Left renal cortex interstitium (tissue), 4 donors: ENCODE measurements around the gene C17orf50. TPM values are rescaled to one million over a fixed set of nuclear protein-coding genes. Genes with fewer than 3 reads are reported as not detected.

Experiments
- DNase-seq, 4 donors: peaks; one replicate each; pipeline ENCODE4 v3.0.0-alpha.2; 2013; ENCODE audit warnings: low read depth in 4 of 4, low spot score in 2 of 4, missing footprints in 1 of 4
- polyA plus RNA-seq, 4 donors: library from polyadenylated mRNA; unstranded; fragments of 120-200 nt; gene quantifications; one replicate each; pipeline ENCODE4 v1.2.1, GENCODE V29; 2013; ENCODE audit not compliant: insufficient read length in 4 of 4

Gene C17orf50
- under 1 TPM in 2 of 4 donors, not detected in 2; 0.20 to 0.21 TPM for polyA plus RNA-seq

DNA sequence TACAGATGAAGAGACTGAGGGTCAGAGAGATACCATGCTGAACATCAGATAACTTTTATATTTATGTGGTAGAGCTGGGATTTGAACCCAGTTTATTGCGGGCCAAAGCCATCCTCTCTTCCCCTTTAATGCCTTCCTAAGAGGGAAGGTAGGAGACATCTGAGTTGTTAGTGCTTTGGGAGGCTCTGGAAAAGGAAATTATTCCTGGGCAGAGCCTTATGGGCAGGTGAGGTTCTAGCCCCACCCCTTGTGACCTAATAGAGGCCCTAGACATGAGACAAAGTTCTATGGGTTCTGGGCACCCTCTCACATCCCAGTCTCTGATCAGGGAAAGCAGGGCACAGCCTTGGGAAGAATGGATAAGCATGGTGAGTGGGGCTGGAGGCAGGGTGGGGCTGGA, at the start of gene C17orf50:
TSS of gene C17orf50 (plus strand) at position 301 of the 400 bp plus-strand sequence. CDS start at position 356, 55 bp downstream.
- no peak for DNase-seq

DNA sequence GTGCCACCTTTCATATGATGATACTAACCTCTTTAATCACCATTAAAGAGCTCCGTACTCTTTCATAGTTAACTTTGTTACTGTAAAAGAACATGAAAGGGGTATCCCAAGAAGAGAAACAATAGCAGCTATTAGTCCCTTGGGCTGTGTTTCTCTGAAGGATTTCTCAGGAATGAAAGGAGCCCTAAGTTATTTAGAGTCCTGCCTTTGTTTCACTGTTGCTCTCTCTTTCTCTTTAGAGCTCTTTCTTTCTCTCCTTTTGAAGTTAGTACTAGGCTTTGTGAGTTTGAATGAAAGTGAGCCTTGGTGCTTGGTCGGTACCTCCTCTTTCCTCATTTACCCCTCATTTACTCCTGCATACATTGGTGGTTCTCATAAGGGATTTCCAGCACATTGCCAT, 49.7 kb upstream of the C17orf50 start:
- DNase-seq, result no peak

DNA sequence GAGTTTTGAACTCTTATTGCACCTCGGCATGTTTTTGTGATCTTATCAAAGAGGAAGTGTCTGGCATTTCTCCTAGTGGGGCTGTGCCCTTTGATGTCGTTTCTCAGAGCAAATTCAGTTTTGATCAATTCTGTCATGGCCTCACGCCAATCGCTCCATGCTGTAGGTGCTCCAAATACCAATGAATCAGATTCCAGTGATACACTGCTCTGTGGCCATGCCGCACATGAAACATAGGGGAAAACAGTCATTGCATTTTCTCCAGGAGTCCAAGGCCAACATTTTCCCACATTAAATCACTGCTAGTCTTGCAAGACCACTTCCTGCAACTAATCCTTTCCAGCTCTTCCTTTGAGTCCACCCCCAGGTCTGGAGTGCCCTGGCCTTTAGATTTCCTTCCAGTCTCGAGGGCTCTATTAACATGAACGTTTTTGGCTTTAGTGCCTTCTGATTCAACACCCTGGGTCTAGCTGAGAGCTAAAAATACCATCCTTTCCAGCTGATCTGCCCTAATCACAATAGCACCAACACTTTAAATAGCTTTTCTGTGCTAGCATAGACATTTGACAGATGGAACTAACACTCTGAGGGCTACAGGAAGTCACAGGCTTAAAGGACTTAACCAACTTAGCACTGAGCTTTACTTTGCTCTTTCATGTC, 47.5 kb upstream of the C17orf50 start:
- DNase-seq, result peak in 1 of 4 donors; percentile 59

GRCh38 chr17:35714988-35715387, 45.7 kb upstream of the C17orf50 start:
- no peak for DNase-seq

DNA sequence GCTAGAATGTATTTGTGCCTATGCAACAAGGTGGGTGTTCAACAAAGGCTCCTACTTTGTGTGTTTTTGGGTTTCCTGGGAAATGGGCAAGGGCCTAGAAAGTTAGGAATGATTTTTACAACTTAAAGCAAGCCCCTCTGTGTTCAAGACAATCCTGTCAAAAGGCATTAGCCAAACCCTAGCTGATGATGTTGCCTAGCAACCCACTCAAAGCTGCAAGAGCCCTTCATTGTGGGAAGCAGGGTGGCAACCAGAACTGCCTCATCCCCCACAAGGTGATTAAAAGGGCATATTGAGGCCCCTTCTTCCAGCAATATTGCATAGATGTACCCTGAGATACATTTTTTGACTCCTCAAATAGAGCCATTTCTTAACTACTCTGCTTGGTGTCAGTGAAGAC, 45.3 kb upstream of the C17orf50 start:
- no peak for DNase-seq

- DNase-seq, result no peak
Measured at GRCh38 chr17:35716173-35716572, 44.5 kb upstream of the C17orf50 start.

DNA sequence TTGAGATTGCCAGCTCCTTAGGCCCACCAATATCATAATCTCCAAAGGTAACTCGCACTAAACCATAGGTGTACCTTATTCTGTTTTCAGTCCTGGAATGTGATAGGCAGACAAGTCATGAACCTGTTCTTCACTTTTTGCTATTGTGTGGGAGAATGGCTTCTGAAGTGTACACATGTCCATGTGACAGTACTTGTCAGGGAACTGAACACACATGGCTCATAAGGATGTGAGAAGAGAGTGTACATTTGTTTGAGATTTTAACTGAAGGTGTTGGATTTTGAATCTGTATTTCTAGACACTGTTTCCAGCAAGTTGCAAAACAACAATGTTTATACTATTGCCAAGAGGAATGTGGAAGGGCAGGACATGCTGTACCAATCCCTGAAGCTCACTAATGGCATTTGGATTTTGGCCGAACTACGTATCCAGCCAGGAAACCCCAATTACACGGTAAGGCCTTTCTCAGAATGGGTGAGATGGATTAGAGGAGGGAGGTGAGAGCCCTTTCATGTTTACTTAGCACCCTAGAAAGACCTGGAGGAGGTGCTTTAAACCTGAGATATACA, 43.7 kb upstream of the C17orf50 start:
- DNase-seq, result no peak

GRCh38 chr17:35717475-35717874, 43.2 kb upstream of the C17orf50 start:
- DNase-seq, result no peak

GRCh38 chr17:35723735-35724134, 37.0 kb upstream of the C17orf50 start:
- no peak for DNase-seq

- DNase-seq, result no peak
Measured at GRCh38 chr17:35725058-35725457, 35.6 kb upstream of the C17orf50 start.

- no peak for DNase-seq
Measured at GRCh38 chr17:35725802-35726126, 34.9 kb upstream of the C17orf50 start.

DNA sequence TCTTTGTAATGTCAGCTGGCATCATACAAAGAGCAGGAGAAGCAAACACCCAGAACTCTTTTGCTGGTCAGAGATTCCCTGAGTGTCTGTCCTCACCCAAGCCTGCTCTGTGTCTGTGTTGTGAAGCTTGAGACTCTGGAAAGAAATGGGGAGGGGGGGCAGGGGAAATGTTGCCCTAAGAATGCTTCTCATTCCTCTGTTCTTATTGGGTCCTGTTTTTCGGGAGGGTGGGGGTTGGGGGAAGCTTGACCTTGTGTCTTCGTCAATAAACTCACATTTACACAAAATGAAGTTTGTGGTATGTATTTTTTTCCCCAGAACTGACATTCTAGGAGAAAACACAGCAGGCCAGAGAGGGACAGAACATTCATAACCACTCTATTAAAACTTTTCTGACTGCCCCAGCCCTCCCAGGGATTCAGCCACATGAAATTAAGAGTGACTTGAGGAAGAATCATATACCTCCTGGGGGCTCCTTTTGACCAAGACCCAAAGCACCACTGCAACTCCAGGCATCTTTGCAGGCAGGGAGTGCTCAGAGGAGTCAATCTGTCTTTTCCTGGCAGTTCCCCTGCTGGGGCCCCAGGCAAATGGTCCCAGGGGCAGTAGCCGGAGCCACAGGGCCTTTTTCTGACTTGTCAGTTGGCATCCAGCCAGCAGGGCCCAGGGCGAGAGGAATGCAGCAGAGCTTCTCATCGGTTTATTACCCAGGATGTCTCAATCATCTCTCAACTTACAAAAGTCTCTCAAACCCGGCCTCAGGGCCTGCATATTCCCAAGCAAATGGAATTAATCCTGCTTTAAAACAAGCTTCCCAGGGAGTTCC, 34.3 kb upstream of the C17orf50 start:
- peak in 1 of 4 donors; percentile 49 for DNase-seq

DNA sequence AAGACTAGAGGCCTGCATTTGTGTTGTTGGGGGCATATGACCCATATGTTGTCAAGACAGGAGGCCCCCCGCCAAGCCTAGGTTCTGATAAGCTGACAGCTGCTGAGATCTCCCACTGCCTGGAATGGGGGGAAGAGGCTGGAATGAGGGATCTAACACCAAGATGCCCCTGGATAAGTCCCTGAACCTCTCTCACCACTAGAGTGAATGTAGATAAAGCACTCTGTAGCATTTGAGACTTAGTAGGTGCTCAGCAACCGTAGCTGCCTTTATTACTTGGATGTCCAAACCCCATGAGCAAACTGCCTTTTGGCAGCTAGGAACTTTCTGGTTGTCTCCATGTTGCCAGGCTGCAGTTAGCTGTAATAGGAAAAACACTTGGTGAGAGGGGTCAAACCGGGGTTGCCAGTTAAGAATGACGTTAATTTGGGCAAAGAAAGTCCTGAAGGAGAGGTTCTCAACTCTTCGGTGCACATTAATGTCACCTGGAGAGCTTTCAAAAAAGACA, 33.7 kb upstream of the C17orf50 start:
- DNase-seq, result no peak

DNA sequence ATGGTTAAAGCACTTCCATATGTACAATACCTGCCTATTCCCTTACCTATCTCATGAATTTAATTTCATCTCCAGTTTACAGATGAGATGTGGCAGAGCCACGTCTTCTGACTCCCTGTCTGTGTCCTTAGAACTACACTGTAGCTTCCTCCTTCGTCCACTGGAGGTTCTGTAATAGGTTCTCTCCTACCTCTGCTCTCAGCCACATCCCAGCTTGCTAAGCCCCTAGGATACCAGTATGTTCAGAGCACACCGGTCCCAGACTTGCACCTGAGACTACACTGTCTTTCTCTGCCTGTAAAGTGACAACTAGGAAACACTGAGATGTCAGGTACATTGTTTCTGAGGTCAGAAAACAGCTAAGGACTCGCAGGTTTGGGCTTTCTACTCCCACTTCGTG, 33.1 kb upstream of the C17orf50 start:
- no peak for DNase-seq

GRCh38 chr17:35728551-35728950, 32.1 kb upstream of the C17orf50 start:
- DNase-seq, result no peak

GRCh38 chr17:35729405-35729833, 31.3 kb upstream of the C17orf50 start:
- no peak for DNase-seq

DNA sequence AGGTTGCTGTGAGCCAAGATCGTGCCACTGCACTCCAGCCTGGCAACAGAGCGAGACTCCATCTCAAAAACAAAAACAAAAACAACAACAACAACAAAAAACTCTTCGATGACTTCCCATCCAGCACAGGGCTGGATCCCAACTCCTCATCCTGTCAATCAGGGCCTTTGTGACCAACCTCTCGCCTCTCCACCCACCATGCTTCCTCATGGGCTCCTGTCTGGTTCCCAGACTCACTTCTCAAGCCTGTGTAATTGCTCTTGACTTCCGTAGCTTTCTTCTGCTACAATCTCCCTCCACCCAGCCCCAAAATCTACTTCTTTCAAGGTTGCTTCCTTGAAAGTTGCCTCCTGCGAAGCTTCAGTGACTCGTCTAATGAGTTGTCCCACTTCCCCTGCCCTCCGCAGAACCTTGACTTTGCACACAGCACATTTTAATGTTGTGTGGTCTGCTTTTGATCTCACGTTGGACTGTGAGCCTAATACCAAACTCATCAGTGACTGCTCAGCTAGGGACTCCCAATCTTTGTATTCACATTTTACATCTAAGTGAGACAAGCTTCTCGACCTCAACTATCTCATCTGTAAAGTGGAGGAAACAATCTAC, 30.2 kb upstream of the C17orf50 start:
- no peak for DNase-seq

DNA sequence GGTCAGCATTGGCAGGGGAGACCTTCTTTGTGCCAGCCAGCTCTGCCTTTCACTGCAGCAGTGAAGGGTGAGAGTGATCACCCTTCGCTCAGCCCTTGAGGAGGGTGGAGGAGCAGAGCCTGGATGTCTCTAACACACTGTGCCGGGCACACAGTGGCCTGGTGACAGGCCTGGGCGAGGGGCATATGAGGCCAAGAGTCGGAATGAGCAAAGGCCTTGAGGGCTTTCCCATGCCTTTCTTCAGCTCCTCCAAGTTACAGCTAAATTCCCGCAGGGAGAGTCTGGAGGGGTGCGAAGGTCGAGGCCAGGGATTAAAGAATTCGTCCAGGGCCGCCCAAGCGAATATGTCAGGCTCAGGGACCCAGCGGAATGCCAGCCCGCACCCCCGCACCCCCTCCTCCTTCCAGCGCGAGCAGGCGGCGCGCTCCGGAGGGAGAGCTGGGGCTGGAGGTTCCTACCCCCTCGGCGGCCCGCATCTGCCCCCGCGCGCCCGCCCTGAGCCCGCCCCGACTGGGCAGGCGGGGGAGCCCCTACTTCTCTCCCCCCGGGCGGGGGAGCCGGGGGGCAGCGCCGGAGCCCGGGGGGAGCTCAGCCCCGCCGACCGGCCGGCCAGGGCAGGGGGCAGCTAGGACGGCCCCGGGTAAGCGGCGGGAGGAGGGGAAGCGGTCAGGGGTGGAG, 29.3 kb upstream of the C17orf50 start, which contains the start of gene RASL10B:
TSS of gene RASL10B (plus strand) at position 401 of the 678 bp plus-strand sequence. CDS start 3,546 bp downstream, outside the sequence.
- peak in 1 of 4 donors; percentile 41 for DNase-seq

GRCh38 chr17:35731917-35732805, 28.5 kb upstream of the C17orf50 start:
- DNase-seq, result no peak
